ENCODE results near the gene GGTLC2.
"Not testable (repeated sequence)": the region's sequence is repeated elsewhere in the genome, so short reads cannot be mapped to it uniquely, and the experiment has no call there.

- not testable (repeated sequence) for TF ChIP-seq EZH2phosphoT487 (IDR thresholded peaks at IDR 0.05; ENCODE audit: borderline replicate concordance, low read length)
- TF ChIP-seq, protein P1, sequence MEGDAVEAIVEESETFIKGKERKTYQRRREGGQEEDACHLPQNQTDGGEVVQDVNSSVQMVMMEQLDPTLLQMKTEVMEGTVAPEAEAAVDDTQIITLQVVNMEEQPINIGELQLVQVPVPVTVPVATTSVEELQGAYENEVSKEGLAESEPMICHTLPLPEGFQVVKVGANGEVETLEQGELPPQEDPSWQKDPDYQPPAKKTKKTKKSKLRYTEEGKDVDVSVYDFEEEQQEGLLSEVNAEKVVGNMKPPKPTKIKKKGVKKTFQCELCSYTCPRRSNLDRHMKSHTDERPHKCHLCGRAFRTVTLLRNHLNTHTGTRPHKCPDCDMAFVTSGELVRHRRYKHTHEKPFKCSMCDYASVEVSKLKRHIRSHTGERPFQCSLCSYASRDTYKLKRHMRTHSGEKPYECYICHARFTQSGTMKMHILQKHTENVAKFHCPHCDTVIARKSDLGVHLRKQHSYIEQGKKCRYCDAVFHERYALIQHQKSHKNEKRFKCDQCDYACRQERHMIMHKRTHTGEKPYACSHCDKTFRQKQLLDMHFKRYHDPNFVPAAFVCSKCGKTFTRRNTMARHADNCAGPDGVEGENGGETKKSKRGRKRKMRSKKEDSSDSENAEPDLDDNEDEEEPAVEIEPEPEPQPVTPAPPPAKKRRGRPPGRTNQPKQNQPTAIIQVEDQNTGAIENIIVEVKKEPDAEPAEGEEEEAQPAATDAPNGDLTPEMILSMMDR (conservative IDR thresholded peaks at IDR 0.05; ENCODE audit: low read depth, low read length) = not testable (repeated sequence)
Measured at GRCh38 chr22:22642255-22642654, 2.2 kb upstream of the GGTLC2 start.
